DMS53 (cell line): Measurements from ENCODE around the gene GRIK1.

Source experiments
- DNase-seq: peaks from one replicate; lab custom pipeline; 2025; lab: John Stamatoyannopoulos, UW

GRIK1 gene

GRCh38 chr21:29909571-29909970 lies 30.2 kb downstream of the GRIK1 start:
- DNase-seq = no peak

- no peak for DNase-seq
Observed at GRCh38 chr21:29904359-29905282, 35.2 kb downstream of the GRIK1 start.

DNA sequence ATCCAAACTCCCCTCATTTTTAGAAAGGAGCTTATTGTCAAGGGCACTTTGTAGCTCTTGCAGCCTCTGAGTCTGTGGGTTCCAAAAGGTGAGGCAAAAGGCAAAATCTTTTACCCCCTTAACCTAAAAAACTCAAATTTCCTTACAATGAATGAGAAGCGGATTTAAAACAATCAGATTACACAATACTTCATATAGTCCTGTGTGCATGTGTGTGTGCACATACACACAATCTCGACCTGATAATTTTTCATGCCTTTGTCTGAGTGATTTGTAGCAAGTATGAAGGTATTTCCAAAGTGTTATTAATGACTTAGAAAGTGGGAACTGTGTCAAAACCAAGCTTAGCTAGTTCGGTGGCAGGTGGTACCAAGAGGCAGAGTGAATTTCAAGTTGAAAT lies 42.9 kb downstream of the GRIK1 start:
- DNase-seq = no peak

GRCh38 chr21:29893687-29894086 lies 46.1 kb downstream of the GRIK1 start:
- peak; percentile 70 for DNase-seq

- no peak for DNase-seq
Observed at GRCh38 chr21:29892379-29892778, 47.4 kb downstream of the GRIK1 start.

DNA sequence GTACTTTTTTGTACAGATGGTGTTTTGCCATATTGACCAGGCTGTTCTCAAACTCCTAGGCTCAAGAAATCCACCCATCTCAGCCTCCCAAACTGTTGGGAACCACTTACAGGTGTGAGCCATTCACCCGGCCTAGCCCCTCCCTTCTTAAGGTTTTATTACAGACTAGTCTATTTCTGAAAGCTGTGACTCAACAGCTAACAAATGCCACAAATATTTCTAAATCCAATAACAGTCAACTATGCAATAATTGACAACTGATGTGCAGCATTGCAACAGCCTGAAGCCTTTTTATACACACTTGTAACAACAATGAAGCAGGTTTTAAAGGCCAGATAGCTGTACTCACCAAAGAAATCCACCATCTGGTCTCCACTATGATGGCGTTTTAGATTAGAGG lies 51.4 kb downstream of the GRIK1 start:
- no peak for DNase-seq

- DNase-seq = no peak
Observed at GRCh38 chr21:29887313-29888009, 52.3 kb downstream of the GRIK1 start.

- DNase-seq = no peak
Observed at GRCh38 chr21:29885491-29885890, 54.3 kb downstream of the GRIK1 start.

GRCh38 chr21:29875873-29876272 lies 63.9 kb downstream of the GRIK1 start:
- DNase-seq = peak; percentile 9

DNA sequence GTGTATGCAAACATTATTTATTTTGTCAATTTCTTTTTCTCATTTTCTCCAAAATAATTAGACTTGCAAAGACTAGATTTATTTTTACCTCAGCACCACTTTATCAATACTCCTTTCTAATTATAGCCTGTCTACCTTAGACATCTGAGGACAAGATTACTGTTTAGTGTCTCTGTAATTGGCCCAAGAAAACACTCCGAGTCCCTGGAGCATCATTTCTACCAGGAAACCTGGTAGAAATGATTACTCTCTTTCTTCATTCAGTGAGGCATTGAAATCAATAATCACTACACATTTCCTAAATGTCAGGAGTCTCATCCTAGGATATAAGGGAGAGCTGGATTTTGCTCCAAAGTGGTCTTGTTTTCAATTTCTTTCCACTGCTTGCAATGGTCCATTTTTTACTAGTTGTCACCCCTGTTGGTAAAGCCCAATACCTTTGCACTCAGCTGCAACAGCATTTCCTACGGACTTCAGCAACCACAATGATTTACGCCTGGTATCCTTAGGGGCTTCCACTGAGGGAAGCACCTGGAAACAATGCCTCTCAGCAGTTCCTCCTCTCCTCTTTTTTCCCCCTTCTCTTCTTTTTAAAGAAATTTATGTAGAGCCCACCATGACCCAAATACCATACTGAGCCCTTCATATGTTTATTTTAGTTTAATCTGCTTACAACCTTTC lies 64.6 kb downstream of the GRIK1 start:
- no peak for DNase-seq

DNA sequence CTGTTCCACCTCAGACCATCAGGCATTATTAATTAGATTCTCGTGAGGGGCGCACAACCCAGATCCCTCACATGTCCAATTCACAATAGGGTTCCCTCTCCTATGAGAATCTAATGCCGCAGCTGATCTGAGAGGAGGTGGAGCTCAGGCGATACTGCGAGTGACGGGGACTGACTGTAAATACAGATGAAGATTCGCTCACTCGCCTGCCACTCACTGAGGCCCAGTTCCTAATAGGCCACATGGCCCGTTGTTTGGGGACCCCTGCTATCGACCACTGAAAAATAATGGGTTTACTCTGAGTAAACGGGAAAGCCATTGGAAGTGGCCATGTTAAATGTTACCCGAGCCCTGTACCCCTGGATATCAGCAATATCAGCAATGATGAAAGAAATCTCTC lies 65.9 kb downstream of the GRIK1 start:
- no peak for DNase-seq

GRCh38 chr21:29870814-29871213 lies 69.0 kb downstream of the GRIK1 start:
- no peak for DNase-seq

GRCh38 chr21:29867796-29868195 lies 72.0 kb downstream of the GRIK1 start:
- DNase-seq = no peak

DNA sequence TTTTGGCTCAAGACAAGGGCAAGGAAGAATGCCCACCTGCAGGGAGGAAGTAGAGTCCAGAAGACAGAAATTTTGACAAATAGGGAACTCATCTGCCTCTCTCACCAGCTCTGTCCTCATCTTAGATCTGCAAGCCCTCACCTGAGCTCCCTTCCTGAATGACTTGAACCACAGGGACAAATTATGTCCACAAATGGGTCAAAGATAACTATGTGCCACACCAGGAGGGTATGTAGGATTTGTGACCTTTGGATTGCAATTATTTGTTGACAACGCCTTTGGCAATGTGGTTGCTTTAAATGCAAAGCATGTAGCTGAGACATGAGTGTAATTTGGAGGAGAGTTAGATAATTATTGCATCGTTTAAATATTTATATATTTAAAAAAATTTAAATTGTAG lies 79.5 kb downstream of the GRIK1 start:
- no peak for DNase-seq

DNA sequence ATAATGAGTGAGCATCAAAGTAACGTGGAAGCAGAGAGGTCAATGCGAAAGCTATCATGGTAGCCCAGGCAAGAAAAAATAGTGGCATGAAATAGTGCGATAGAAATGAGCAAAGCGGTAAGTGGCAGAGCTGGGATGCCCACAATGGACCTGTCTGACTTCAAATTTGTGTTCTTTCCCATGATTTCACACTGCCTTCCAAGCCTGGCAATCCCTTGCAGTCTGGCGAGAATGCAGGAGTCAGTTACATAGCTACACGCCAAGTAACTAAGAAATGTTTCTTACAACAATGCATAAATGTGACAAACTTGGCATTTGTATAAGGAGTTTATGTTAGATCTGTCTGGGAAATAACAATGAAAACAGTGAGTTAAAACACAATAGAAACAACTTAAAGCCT lies 82.6 kb downstream of the GRIK1 start:
- no peak for DNase-seq

- peak; percentile 22 for DNase-seq
Observed at GRCh38 chr21:29854795-29855194, 85.0 kb downstream of the GRIK1 start.

GRCh38 chr21:29851611-29852010 lies 88.2 kb downstream of the GRIK1 start:
- DNase-seq = no peak

- peak; percentile 77 for DNase-seq
Observed at GRCh38 chr21:29849735-29850176, 90.0 kb downstream of the GRIK1 start.

DNA sequence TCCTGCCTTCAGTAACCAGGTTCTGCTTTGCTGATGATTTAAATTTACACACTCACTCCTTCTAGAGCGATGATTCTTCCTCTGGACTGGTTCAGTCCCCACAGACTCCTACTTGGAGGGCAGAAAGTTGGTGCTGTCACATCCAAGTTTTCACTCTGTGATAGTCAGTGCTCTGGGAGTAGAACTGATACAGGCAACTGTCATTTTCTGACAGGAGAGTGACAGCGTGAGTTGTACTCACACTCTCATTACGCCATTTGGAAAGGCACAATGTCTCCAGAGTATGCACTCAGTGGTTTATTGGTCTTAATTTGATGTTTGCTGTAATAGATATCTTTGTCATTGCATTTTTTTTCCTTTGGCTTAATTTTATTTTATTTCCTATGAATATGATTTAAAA lies 96.0 kb downstream of the GRIK1 start:
- no peak for DNase-seq

DNA sequence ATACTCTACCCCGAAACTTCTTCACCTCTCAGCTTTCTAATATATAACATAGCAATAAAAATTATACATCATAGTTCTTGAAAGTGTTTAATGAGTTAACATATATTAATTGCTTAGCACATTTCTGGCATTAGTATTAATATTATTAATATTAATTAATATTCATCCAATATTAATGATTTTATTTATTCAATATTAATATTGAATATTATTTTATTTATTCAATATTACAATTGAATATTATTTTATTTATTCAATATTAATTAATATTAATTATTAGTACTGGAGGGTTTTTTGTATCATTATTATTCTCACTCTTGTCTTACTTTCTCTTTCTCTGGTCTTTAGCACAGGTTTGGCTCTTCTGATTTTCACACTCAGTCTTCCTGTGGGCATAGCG lies 105.2 kb downstream of the GRIK1 start:
- no peak for DNase-seq

DNA sequence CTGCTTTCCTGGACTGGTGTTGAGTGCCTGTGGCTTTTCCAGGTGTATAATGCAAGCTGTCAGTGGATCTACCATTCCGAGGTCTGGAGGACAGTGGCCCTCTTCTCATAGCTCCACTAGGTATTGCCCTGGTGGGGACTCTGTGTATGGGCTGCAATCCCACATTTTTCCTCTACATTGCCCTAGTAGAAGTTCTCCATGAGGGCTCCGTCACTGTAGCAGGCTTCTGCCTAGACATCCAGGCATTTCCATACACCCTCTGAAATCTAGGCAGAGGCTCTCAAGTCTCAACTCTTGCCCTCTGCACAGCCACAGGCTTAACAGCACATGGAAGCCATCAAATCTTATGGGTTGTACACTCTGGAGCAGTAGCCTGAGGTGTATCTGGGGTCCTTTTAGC lies 107.6 kb downstream of the GRIK1 start:
- no peak for DNase-seq

- DNase-seq = peak; percentile 13
Observed at GRCh38 chr21:29829564-29830275, 110.1 kb downstream of the GRIK1 start.
